PC-3 (cell line): Measurements from ENCODE around the gene RABAC1. TPM values are rescaled to one million over a fixed set of nuclear protein-coding genes. Genes with fewer than 3 reads are reported as not detected.

ENCODE experiments used
- ATAC-seq: fragments of 200-7000 bp; cut with Tn5 transposase; 2 replicates; pipeline ENCODE4 v1.9.1; 2020; ENCODE audit warnings: mild to moderate bottlenecking, moderate library complexity
- BruUV-seq: library from RNA; stranded (reverse); fragments of 400-500 nt; replicated peaks from 2 replicates; lab custom pipeline; 2021; lab: Mats Ljungman, UMichigan
- CTCF ChIA-PET: fragments of 300-600 bp; sonication (Branson Sonifier 250); formaldehyde crosslinking; loops from one replicate; lab custom pipeline; 2022; ENCODE audit warnings: antibody characterized with exemption; lab: Charles Lee
- POLR2A ChIA-PET: fragments of 300-600 bp; sonication (Branson Sonifier 250); formaldehyde crosslinking; loops from one replicate; lab custom pipeline; 2022; ENCODE audit warnings: antibody characterized with exemption; ENCODE audit not compliant: unreplicated experiment; lab: Charles Lee
- DNase-seq: peaks from one replicate; pipeline ENCODE4 v3.0.0-alpha.2; 2015
- H2AFZ ChIP-seq: fragments of 300-600 bp; sonication (generic); 2 replicates; pipeline ENCODE4 v1.6.0; 2016; ENCODE audit warnings: antibody characterized with exemption, low read length
- H3F3A ChIP-seq: fragments of 300-600 bp; sonication (generic); one replicate; pipeline ENCODE4 v1.6.0; 2017; ENCODE audit warnings: antibody characterized with exemption, low read length, control low read depth, mild to moderate bottlenecking; ENCODE audit not compliant: unreplicated experiment
- H3K27ac ChIP-seq: fragments of 300-600 bp; sonication (generic); 2 replicates; pipeline ENCODE4 v1.5.1; 2016; ENCODE audit warnings: mild to moderate bottlenecking, low read length
- H3K27me3 ChIP-seq: fragments of 300-600 bp; sonication (generic); 2 replicates; pipeline ENCODE4 v1.6.1; 2016; ENCODE audit warnings: low read length, mixed read lengths
- H3K36me3 ChIP-seq: fragments of 300-600 bp; sonication (generic); 2 replicates; pipeline ENCODE4 v1.6.1; 2016; ENCODE audit warnings: low read depth, mixed run types, low read length, mixed read lengths
- H3K4me1 ChIP-seq: fragments of 300-600 bp; sonication (generic); 2 replicates; pipeline ENCODE4 v1.5.1; 2016; ENCODE audit warnings: low read length; ENCODE audit not compliant: insufficient read depth
- H3K4me2 ChIP-seq: fragments of 300-600 bp; sonication (generic); 2 replicates; pipeline ENCODE4 v1.6.0; 2016; ENCODE audit warnings: low read length
- H3K4me3 ChIP-seq: fragments of 300-600 bp; sonication (generic); 2 replicates; pipeline ENCODE4 v1.5.1; 2016; ENCODE audit warnings: mild to moderate bottlenecking, low read length, mixed read lengths
- H3K79me2 ChIP-seq: fragments of 300-600 bp; sonication (generic); 2 replicates; pipeline ENCODE4 v1.6.1; 2017; ENCODE audit warnings: low read length, mixed read lengths
- H3K9ac ChIP-seq: fragments of 300-600 bp; sonication (generic); 2 replicates; pipeline ENCODE4 v1.6.0; 2016; ENCODE audit warnings: mild to moderate bottlenecking, low read length
- H3K9me2 ChIP-seq: fragments of 300-600 bp; sonication (generic); replicated peaks from 2 replicates; pipeline ENCODE4 v1.6.1; 2016; ENCODE audit warnings: mixed run types, low read length, mixed read lengths
- H3K9me3 ChIP-seq: fragments of 300-600 bp; sonication (generic); 2 replicates; pipeline ENCODE4 v1.6.1; 2016; ENCODE audit warnings: low read length, mixed read lengths
- H4K20me1 ChIP-seq: fragments of 300-600 bp; sonication (generic); 2 replicates; pipeline ENCODE4 v1.6.1; 2016; ENCODE audit warnings: low read length, mixed read lengths
- CTCF ChIP-seq: fragments of 300-600 bp; sonication (generic); conservative IDR thresholded peaks from 2 replicates; pipeline ENCODE4 v1.5.1; 2017; ENCODE audit warnings: antibody characterized with exemption, low read depth, mild to moderate bottlenecking, low read length
- EZH2 ChIP-seq: fragments of 300-600 bp; sonication (generic); IDR thresholded peaks from one replicate; pipeline ENCODE4 v1.6.1; 2017; ENCODE audit warnings: antibody characterized with exemption, mild to moderate bottlenecking, low read length; ENCODE audit not compliant: unreplicated experiment
- EZH2phosphoT487 ChIP-seq: fragments of 300-600 bp; sonication (generic); IDR thresholded peaks from 2 replicates; pipeline ENCODE4 v1.6.1; 2018; ENCODE audit warnings: mild to moderate bottlenecking, antibody characterized with exemption, low read length, borderline replicate concordance
- intact Hi-C: fragments of 100-400 bp; cut with micrococcal nuclease; formaldehyde crosslinking; loops from 2 replicates; pipeline ENCODE4 v1.9.0; 2023
- total RNA-seq: library from RNA; depleted of rRNA; stranded (reverse); fragments of >200 nt; gene quantifications from 2 replicates; pipeline ENCODE4 v1.2.3, GENCODE V29; 2014

The RABAC1 gene
- total RNA-seq, 1 experiment from 2014 or later: 158 TPM

- H3K4me3 ChIP-seq: no peak overlapping the region
- no peaks in the 10 kb centered on the region for H3K36me3 ChIP-seq
- DNase-seq (no peak), ATAC-seq (no peak)
- intact Hi-C loops: no loop called here
- no peaks in the 10 kb centered on the region for H4K20me1 ChIP-seq
- no peak overlapping the region for H3K4me2 ChIP-seq
- no peaks in the 10 kb centered on the region for H3F3A ChIP-seq
- no TSS peak for BruUV-seq
- H3K9me3 ChIP-seq: no peaks in the 10 kb centered on the region
- no peaks in the 10 kb centered on the region for H3K9me2 ChIP-seq
- no peak for TF ChIP-seq EZH2
- TF ChIP-seq EZH2phosphoT487: no peak
- TF ChIP-seq CTCF: no peak
- H2AFZ ChIP-seq: no peak overlapping the region
- no peaks in the 10 kb centered on the region for H3K4me1 ChIP-seq
- no peak overlapping the region for H3K27ac ChIP-seq
- peaks cover 11% of the 10 kb centered on the region for H3K27me3 ChIP-seq
- H3K9ac ChIP-seq: no peak overlapping the region
- POLR2A ChIA-PET: no interaction called here
- H3K79me2 ChIP-seq: no peaks in the 10 kb centered on the region
- CTCF ChIA-PET: no interaction called here
Measured at GRCh38 chr19:41919948-41920712, 39.0 kb downstream of the RABAC1 start.

- Histone ChIP-seq H3K4me1 (no peaks in the 10 kb centered on the region), H3K4me2 (no peak overlapping the region), H3K36me3 (no peaks in the 10 kb centered on the region), H3K9ac (no peak overlapping the region), H3K4me3 (no peak overlapping the region), H3F3A (no peaks in the 10 kb centered on the region), H3K9me3 (no peaks in the 10 kb centered on the region), H2AFZ (no peak overlapping the region), H3K27ac (no peak overlapping the region), H3K9me2 (no peaks in the 10 kb centered on the region), H4K20me1 (no peaks in the 10 kb centered on the region), H3K79me2 (no peaks in the 10 kb centered on the region), H3K27me3 (peaks cover 18% of the 10 kb centered on the region)
- DNase-seq (no peak), ATAC-seq (no peak)
- ChIA-PET CTCF (no interaction called here), POLR2A (no interaction called here)
- no peak for TF ChIP-seq EZH2phosphoT487
- no peak for TF ChIP-seq EZH2
- TF ChIP-seq CTCF: no peak
- BruUV-seq: no TSS peak
- intact Hi-C loops: no loop called here
Measured at GRCh38 chr19:41918653-41919244, 40.4 kb downstream of the RABAC1 start.

- no TSS peak for BruUV-seq
- no peaks in the 10 kb centered on the region for H3K36me3 ChIP-seq
- no peaks in the 10 kb centered on the region for H3F3A ChIP-seq
- H3K9me2 ChIP-seq: no peaks in the 10 kb centered on the region
- H3K79me2 ChIP-seq: no peaks in the 10 kb centered on the region
- no peaks in the 10 kb centered on the region for H4K20me1 ChIP-seq
- TF ChIP-seq CTCF: no peak
- TF ChIP-seq EZH2: no peak
- no peak for TF ChIP-seq EZH2phosphoT487
- H3K27ac ChIP-seq: no peak overlapping the region
- no peak overlapping the region for H2AFZ ChIP-seq
- ChIA-PET CTCF (no interaction called here), POLR2A (no interaction called here)
- no peak overlapping the region for H3K4me2 ChIP-seq
- H3K4me3 ChIP-seq: no peak overlapping the region
- peaks cover 24% of the 10 kb centered on the region for H3K27me3 ChIP-seq
- intact Hi-C loops: no loop called here
- H3K4me1 ChIP-seq: no peaks in the 10 kb centered on the region
- no peaks in the 10 kb centered on the region for H3K9me3 ChIP-seq
- no peak for ATAC-seq
- H3K9ac ChIP-seq: no peak overlapping the region
- no peak for DNase-seq
Measured at GRCh38 chr19:41918095-41918494, 41.0 kb downstream of the RABAC1 start.
